ENCODE results near the gene CHST4. TPM values are rescaled to one million over a fixed set of nuclear protein-coding genes. Genes with fewer than 3 reads are reported as not detected.
"Not testable (repeated sequence)": the region's sequence is repeated elsewhere in the genome, so short reads cannot be mapped to it uniquely, and the experiment has no call there.

Gene CHST4
- total and polyA plus RNA-seq, 2 donors = not detected

DNA sequence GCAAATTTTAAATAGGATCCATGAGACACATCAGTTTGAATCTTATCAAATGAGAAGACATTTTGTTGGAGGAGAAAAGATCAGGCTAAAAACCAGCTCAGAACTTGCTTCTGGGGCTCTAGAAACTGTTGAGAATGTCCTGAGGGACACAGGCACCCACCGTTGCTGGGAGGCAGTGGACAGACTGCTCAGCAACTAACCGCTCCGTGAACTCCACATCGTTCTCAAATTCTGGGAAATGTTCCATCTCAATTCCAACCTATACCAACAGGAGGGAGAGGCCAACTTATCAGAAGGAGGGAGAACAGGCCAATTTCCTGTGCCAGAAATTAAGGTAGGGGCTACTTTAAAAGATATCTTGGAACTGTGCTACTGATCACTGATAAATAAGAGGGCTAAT lies 42.3 kb downstream of the CHST4 start:
- 34% methylated on average over 4 of the region's 4 CpGs for WGBS
- no peaks in the 10 kb centered on the region for H3K36me3 ChIP-seq (ENCODE audit: insufficient read depth)
- DNase-seq (ENCODE audit: extremely low spot score) = peak; percentile 15
- H3K4me1 ChIP-seq (ENCODE audit: insufficient read depth) = no peaks in the 10 kb centered on the region
- no peak overlapping the region for H3K4me3 ChIP-seq (ENCODE audit: low read depth, low read length)
- no peak overlapping the region for H3K27ac ChIP-seq (ENCODE audit: low read depth)

DNA sequence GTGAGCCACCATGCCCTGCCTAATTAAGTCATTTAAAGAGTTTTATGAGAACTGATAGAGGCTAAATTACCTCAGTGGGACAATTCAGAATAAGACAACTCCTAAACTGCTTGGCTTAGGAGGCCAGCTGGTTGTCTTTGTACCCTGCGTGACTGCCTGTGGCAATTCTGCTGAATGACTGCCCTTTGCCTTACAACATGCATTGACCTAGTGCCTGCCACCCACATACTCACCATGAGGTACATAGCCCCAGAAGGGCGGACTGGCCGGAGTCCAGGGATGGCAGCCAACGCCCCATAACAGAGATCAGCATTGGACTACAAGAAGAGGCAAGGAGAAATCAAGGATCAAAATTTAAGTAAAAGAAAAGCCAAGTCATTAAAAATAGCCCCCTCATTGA lies 43.4 kb downstream of the CHST4 start:
- DNase-seq (ENCODE audit: extremely low spot score) = no peak
- Histone ChIP-seq H3K4me1 (ENCODE audit: insufficient read depth) (no peaks in the 10 kb centered on the region), H3K27ac (ENCODE audit: low read depth) (no peak overlapping the region), H3K4me3 (ENCODE audit: low read depth, low read length) (no peak overlapping the region), H3K36me3 (ENCODE audit: insufficient read depth) (no peaks in the 10 kb centered on the region)
- WGBS = 86% methylated on average over 4 of the region's 4 CpGs

DNA sequence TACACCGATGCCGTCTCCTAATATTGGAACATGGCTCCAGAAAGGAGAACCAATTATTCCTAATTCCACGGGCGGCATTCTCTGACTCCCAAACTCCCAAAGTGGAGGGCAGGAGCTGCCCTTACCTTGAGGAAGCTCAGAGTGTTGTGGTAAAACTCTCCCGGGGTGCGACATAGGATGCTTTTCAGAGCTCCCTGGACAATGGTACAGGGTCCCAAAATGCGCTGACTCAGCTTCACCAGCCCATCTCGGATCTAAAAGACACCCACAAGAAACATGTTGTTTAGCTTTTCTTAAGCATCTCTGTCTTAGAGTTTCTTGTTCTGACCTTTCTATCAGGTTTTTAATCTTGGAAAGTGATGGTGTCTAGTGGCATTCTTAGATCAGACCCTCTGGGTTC lies 43.9 kb downstream of the CHST4 start:
- WGBS = 93% methylated on average over 8 of the region's 8 CpGs
- Histone ChIP-seq H3K36me3 (ENCODE audit: insufficient read depth) (no peaks in the 10 kb centered on the region), H3K4me3 (ENCODE audit: low read depth, low read length) (no peak overlapping the region), H3K27ac (ENCODE audit: low read depth) (no peak overlapping the region), H3K4me1 (ENCODE audit: insufficient read depth) (no peaks in the 10 kb centered on the region)
- no peak for DNase-seq (ENCODE audit: extremely low spot score)

DNA sequence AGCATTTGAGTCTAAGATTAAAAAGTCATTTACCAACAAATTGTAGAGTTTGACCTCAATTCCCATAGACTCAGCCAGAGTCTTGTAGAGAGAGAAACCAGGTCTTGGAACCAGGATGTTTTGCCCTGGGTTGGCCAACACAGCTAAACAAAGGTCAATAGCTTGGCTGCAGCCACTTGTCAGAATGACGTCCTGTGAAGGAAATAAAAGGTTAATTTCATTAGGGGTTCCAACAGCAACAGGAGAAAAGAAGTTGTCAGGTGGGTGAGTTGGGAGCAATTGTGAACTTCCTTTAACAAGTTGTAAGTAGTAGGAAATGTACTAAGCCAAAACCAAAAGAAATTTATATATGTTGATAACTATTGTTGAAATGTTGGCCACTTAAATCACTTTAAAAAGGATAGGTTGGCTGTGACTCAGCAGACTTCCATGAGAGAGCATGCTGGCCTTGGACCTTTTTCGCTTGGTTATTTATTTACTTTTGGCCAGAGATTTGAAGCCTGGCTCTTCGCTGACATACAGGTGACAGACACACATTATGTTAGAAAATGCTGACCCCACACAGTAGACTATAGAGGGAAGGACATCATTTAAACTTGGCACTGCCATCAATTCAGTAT lies 46.4 kb downstream of the CHST4 start:
- H3K4me3 ChIP-seq (ENCODE audit: low read depth, low read length) = no peak overlapping the region
- DNase-seq (ENCODE audit: extremely low spot score) = no peak
- 51% methylated on average over 3 of the region's 3 CpGs for WGBS
- H3K36me3 ChIP-seq (ENCODE audit: insufficient read depth) = no peaks in the 10 kb centered on the region
- H3K4me1 ChIP-seq (ENCODE audit: insufficient read depth) = no peaks in the 10 kb centered on the region
- no peak overlapping the region for H3K27ac ChIP-seq (ENCODE audit: low read depth)

DNA sequence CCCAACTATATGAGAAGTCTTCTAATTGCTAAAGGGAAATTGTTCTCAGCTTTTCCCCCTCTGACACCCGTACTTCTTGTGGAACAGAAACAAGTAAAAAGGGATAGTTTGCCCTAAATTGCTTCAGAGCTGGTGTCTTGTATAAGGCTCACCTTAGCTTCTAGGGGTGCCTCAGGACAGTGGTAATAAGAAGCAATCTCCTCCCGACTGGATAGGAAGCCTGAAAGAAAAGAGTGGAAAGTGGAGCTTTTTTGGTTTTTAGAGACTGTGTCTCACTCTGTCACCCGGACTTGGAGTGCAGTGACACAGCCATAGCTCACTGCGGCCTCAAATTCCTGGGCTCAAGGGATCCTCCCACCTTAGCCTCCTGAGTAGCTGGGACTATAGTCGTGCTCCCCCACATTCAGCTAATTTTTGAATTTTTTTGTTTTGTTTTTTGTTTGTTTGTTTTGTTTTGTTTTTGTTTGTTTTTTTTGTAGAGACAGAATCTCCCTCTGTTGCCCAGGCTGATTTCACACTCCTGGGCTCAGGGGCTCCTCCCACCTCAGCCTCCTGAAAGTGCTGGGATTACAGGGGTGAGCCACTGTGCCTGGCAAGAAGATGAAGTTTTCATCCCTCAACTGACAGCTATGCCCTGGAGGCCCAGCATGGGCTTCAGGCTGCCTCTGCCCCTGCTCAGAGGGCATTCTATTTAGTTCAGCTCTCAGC lies 47.3 kb downstream of the CHST4 start:
- 80% methylated on average over 5 of the region's 5 CpGs for WGBS
- Histone ChIP-seq H3K4me1 (ENCODE audit: insufficient read depth) (no peaks in the 10 kb centered on the region), H3K27ac (ENCODE audit: low read depth) (no peak overlapping the region), H3K4me3 (ENCODE audit: low read depth, low read length) (no peak overlapping the region), H3K36me3 (ENCODE audit: insufficient read depth) (no peaks in the 10 kb centered on the region)
- no peak for DNase-seq (ENCODE audit: extremely low spot score)

DNA sequence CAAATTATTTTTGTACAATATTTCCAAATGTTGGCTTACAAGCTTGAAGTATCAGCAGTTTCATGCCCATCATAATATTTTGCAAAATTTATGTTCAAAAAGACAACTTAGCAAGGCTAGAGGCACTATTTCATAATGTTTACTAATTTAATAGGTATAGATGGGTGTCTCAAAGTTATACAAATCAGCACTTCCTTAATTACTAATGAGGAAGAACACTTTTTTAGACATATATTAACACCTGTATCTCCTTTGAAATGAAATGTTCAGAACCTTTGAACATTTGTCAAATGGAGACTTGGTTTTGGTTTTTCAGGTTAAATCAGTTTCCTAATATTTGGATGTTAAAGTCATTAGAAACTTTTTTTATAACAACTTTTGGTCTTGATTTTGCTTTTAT lies 48.5 kb downstream of the CHST4 start:
- H3K4me3 ChIP-seq (ENCODE audit: low read depth, low read length) = no peak overlapping the region
- H3K27ac ChIP-seq (ENCODE audit: low read depth) = no peak overlapping the region
- DNase-seq (ENCODE audit: extremely low spot score) = no peak
- no peaks in the 10 kb centered on the region for H3K36me3 ChIP-seq (ENCODE audit: insufficient read depth)
- no peaks in the 10 kb centered on the region for H3K4me1 ChIP-seq (ENCODE audit: insufficient read depth)

DNA sequence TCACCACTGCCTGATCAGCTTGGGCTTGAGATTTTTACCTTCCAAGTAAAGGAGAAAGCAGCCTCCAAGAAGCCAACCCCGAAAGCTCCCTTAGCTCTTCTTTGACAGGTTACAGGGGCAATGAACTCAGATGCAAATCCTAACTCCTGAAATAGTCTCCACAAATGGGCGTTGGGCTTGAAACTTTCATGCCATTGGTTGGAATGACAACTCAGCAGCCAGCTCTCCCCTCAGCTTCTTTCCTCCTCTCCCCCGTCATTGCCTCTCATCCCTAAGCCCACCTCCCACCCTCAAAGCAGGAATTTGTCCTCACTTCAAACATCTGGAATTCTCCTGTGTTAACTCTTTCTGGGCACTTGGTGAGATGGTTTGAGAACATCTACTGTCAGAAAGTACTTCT lies 50.7 kb downstream of the CHST4 start, which contains the start of gene TAT:
Gene TAT, minus strand, starts transcription at position 122 of the 400 bp plus-strand sequence. CDS start 677 bp downstream, outside the sequence.
- Histone ChIP-seq H3K4me1 (ENCODE audit: insufficient read depth) (no peaks in the 10 kb centered on the region), H3K36me3 (ENCODE audit: insufficient read depth) (no peaks in the 10 kb centered on the region), H3K27ac (ENCODE audit: low read depth) (no peak within 1 kb of the TSS), H3K4me3 (ENCODE audit: low read depth, low read length) (no peak within 1 kb of the TSS)
- 23% methylated on average over 3 of the region's 3 CpGs for WGBS
- no peak for DNase-seq (ENCODE audit: extremely low spot score)

DNA sequence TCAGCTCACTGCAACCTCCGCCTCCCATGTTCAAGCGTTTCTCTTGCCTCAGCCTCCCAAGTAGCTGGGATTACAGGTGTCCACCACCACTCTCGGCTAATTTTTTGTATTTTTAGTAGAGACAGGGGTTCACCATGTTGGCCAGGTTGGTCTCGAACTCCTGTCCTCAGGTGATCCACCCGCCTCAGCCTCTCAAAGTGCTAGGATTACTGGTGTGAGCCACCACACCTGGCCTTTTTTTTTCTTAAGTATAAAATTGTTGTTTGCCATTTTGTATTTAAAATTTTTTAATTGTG lies 56.3 kb downstream of the CHST4 start:
- H3K27ac ChIP-seq (ENCODE audit: low read depth) = not testable (repeated sequence)
- WGBS = 88% methylated on average over 5 of the region's 5 CpGs

DNA sequence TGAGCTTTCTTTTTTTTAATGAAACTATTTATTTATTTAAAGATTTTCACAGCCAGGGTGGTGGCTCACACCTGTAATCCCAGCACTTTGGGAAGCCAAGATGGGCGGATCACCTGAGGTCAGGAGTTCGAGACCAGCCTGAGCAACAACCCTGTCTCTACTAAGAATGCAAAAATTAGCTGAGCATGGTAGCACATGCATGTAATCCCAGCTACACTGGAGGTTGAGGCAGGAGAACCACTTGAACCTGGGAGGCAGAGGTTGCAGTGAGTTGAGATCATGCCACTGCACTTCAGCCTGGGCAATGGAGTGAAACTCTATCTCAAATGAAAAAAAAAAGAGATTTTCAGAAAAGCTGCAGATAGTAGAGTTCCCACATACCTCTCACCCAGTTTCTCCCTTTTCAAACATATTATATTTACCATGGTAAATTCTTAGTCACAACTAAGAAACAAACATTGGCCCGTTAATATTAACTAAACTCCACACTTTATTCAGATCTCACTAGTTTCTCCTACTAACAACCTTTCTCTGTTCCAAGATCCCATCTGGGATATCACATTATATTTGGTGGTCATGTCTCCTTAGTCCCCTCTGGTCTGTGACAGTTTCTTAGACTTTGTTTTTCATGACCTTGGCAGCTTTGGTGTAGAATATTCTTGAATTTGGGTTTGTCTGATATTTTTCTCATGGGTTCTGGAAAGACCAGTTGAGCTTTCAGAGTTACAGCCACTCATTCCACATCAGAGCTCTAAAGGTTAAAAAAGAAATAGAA lies 58.5 kb downstream of the CHST4 start:
- no peak overlapping the region for H3K27ac ChIP-seq (ENCODE audit: low read depth)

More for the DNA sequence above, 56.3 kb downstream of the CHST4 start:
- not testable (repeated sequence) for H3K4me3 ChIP-seq (ENCODE audit: low read depth, low read length); H3K4me1 ChIP-seq (ENCODE audit: insufficient read depth); H3K36me3 ChIP-seq (ENCODE audit: insufficient read depth); DNase-seq (ENCODE audit: extremely low spot score)

DNA sequence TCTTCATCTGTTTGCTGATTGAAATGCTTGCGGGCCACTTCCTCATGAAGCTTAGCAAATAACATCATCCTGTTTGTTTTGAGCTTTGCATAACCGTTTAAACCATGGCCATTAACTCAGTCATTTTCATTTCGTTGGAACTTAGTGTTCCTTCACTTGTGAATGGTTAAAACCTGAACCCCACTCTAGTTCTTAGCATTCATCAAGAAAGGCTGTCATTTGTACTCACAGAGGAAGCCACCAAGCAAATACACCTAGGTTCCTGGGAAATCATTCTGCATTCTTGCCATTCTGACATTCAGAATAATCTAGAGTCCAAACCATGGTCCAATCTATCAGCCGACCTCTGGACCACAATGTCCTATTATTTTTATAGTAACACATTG lies 59.1 kb downstream of the CHST4 start:
- DNase-seq (ENCODE audit: extremely low spot score) = no peak
- Histone ChIP-seq H3K36me3 (ENCODE audit: insufficient read depth) (no peaks in the 10 kb centered on the region), H3K4me3 (ENCODE audit: low read depth, low read length) (no peak overlapping the region), H3K4me1 (ENCODE audit: insufficient read depth) (no peaks in the 10 kb centered on the region), H3K27ac (ENCODE audit: low read depth) (no peak overlapping the region)
- WGBS = 55% methylated on average over 4 of the region's 4 CpGs

More for the DNA sequence above, 58.5 kb downstream of the CHST4 start:
- 84% methylated on average over 3 of the region's 3 CpGs for WGBS
- H3K4me3 ChIP-seq (ENCODE audit: low read depth, low read length) = no peak overlapping the region
- H3K4me1 ChIP-seq (ENCODE audit: insufficient read depth) = no peaks in the 10 kb centered on the region
- DNase-seq (ENCODE audit: extremely low spot score) = no peak
- no peaks in the 10 kb centered on the region for H3K36me3 ChIP-seq (ENCODE audit: insufficient read depth)

Small RNA genes lying within 50 kb of the gene (small RNA-seq; reads per million reads assigned to genes)
- not detected for gene RNU6-1061P

Other genes with a start within 250 kb of the CHST4 start
- gene CMTR2, start 237.0 kb upstream of the CHST4 start, total RNA-seq = 57.1 TPM
- gene CMTR2, start 237.0 kb upstream of the CHST4 start, polyA plus RNA-seq = 8.6 TPM
- 1.4 TPM for gene CALB2, start 167.7 kb upstream of the CHST4 start, total RNA-seq
- gene CALB2, start 167.7 kb upstream of the CHST4 start, polyA plus RNA-seq = 1.6 TPM
- not detected for gene TLE7, start 84.4 kb upstream of the CHST4 start, total RNA-seq
- gene TLE7, start 84.4 kb upstream of the CHST4 start, polyA plus RNA-seq = not detected
- 14.3 TPM for gene ZNF23, start 64.2 kb upstream of the CHST4 start, total RNA-seq
- 8.8 TPM for gene ZNF23, start 64.2 kb upstream of the CHST4 start, polyA plus RNA-seq
- 6.0 TPM for gene ZNF19, start 37.1 kb upstream of the CHST4 start, total RNA-seq
- gene ZNF19, start 37.1 kb upstream of the CHST4 start, polyA plus RNA-seq = 3.1 TPM
- gene TAT, start 50.7 kb downstream of the CHST4 start, total RNA-seq = not detected
- 0.20 TPM for gene TAT, start 50.7 kb downstream of the CHST4 start, polyA plus RNA-seq
- gene MARVELD3, start 99.8 kb downstream of the CHST4 start, total RNA-seq = 2.1 TPM
- gene MARVELD3, start 99.8 kb downstream of the CHST4 start, polyA plus RNA-seq = 0.57 TPM
- 10.5 TPM for gene PHLPP2, start 198.3 kb downstream of the CHST4 start, total RNA-seq
- 4.2 TPM for gene PHLPP2, start 198.3 kb downstream of the CHST4 start, polyA plus RNA-seq